GM19025 (cell line): ENCODE data around the gene CTAGE15.
"Not testable (repeated sequence)": the region's sequence is repeated elsewhere in the genome, so short reads cannot be mapped to it uniquely, and the experiment has no call there.

ENCODE experiments used
- ATAC-seq: cut with Tn5 transposase; IDR thresholded peaks from one replicate; pipeline ENCODE4 v1.9.1; 2021; ENCODE audit warnings: mild to moderate bottlenecking, low read depth, moderate library complexity; ENCODE audit not compliant: unreplicated experiment

The CTAGE15 gene, protein sequence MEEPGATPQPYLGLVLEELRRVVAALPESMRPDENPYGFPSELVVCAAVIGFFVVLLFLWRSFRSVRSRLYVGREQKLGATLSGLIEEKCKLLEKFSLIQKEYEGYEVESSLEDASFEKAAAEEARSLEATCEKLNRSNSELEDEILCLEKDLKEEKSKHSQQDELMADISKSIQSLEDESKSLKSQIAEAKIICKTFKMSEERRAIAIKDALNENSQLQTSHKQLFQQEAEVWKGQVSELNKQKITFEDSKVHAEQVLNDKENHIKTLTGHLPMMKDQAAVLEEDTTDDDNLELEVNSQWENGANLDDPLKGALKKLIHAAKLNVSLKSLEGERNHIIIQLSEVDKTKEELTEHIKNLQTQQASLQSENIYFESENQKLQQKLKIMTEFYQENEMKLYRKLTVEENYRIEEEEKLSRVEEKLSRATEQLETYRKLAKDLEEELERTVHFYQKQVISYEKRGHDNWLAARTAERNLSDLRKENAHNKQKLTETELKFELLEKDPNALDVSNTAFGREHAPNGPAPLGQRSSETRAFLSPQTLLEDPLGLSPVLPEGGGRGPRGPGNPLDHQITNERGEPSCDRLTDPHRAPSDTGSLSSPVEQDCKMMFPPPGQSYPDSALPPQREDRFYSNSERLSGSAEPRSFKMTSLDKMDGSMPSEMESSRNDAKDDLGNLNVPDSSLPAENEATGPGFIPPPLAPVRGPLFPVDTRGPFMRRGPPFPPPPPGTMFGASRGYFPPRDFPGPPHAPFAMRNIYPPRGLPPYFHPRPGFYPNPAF

DNA sequence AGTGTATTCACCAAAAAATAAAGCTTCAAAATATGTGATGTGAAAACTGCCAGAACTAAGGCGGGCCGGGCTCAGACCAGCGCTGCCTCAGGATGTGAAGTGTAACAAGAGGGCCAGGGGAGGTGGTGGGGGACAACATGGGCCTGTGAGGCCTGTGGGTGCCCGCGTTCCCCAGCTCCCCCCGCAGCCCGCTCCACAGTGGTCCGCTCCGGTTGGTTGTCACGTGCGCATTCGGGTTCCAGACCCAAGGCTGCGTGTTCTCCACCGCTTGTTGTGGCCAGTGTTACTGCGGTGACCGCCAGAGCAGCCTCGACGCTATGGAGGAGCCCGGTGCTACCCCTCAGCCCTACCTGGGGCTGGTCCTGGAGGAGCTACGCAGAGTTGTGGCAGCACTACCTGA is at the start of gene CTAGE15:
Gene CTAGE15, plus strand, starts transcription at position 301 of the 400 bp plus-strand sequence. Its CDS starts 17 bp downstream, at position 318.
- ATAC-seq = not testable (repeated sequence)

DNA sequence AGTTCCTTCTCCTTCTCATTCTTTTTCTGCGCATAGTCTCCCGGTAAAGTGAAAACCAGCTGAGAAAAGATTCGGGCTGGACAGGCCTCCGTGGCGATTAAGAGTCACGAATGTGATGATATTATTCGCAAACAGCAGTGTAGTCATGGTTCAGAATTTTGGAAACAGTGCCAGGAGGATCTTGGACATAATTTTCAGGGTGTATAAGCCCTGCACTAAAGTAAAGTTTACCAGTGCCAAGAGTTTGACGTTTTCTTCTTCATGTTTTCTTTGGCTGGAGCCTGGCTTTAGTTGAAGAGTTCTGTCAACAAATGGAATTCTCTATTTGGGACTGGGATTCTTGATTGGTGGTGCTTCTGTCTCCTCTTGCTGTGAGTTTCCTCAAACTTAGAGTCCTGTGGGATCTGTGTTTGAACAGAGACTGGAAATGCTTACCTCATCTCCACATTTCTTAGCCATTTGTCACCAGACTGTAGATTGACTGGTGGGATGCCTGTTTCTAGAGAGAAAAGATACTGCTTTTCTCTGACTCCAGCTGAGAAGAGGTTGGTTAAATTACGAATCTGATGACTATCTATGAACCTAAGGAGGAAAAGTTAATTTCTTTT is 49.2 kb upstream of the CTAGE15 start:
- ATAC-seq = not testable (repeated sequence)

DNA sequence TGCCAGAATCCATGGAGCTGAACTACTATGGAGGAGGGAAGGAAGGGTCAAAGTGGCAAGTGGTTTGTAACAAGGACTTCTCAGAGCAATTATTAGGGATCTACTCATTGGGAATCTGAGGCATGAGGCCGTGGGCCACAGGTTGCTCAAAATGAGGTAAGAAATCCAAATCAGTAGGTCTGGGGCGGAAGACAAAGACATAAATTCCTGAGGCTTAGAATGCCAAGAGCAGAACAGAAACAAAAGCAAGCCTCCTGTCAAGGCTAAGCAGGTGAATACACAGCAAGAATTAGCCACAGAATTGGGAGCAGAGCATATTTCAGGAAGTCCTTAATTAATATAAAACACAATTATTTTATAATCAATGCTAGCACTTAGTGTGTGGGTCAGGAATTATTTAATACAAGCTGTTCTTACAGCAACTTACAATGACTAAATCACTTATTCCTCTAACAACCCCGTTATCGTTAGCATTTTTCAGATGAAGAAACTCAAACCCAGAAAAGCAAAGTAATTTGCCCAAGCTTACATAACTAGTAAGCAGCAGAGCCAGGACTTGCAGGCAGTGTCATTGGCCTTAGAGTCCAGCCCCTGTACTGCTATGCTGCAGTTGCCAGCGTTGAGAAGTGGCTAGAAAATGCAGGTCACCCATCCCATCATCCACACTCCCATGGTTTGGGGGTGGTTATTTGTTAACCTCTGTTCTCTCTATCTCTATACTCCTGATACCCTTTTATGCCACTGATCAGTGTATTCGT is 40.3 kb upstream of the CTAGE15 start:
- not testable (repeated sequence) for ATAC-seq

DNA sequence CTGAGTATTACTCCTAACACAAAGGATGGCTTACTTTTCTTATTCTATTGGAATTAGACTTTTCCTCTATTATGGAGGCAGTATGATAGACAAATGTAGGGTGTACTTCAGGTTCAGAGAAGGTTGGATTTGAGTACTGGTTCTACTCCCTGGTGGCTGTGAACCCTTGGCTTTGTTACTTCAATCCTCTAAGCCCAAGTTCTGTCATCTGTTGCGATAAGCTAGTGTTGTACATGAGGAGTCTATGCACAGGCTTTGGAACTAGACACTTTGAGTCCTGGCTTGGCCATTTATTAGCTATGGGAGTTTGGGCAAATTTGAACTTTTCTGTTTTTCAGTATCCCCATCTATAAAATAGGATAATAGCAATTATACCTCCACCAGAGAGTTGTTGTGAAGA is 39.7 kb upstream of the CTAGE15 start:
- ATAC-seq = not testable (repeated sequence)

DNA sequence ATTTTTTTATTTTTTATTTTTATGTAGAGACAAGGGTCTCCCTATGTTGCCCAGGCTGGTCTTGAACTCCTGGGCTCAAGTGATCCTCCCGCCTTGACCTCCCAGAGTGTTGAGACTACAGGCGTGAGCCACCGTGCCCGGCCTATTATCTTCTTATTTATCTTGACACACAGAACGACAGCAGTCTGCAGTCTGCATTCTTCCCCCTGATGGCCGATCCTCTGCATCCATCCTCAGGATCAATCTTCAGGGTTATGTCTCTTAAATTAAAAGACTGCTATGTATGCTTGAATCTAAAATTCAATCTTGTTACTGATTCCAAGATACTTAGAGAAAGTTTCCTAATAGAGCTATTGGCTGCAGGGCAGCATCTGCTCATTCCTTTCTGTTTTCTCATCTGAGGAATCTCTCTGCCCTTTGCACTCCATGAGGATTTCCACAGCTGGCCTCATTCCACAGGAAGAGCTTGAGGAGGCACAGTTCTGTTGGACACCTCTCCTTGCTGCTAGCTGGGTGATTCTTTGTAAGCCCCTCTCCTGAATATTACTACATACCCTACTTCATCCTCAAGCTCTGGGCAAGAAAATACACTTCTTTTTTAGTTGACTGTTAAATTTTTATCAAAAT is 38.3 kb upstream of the CTAGE15 start:
- not testable (repeated sequence) for ATAC-seq

DNA sequence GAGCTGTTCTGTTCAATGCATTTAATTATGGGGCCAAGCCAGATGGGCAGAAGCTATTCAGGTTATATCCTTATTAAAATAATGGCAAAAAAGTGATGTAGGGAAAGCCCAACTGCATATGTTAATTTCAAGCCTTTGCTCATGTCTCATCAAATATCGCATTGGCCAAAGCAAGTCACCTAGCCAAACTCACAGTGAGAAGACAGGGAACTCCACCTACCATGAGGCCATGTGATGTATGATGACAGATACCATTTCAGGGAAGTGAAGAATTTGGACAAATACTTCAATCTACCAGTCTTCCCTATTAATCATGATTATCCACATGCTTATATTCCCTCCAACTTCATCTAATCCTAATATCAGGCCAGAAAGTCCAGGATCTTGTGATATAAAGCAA is 35.2 kb upstream of the CTAGE15 start:
- not testable (repeated sequence) for ATAC-seq

DNA sequence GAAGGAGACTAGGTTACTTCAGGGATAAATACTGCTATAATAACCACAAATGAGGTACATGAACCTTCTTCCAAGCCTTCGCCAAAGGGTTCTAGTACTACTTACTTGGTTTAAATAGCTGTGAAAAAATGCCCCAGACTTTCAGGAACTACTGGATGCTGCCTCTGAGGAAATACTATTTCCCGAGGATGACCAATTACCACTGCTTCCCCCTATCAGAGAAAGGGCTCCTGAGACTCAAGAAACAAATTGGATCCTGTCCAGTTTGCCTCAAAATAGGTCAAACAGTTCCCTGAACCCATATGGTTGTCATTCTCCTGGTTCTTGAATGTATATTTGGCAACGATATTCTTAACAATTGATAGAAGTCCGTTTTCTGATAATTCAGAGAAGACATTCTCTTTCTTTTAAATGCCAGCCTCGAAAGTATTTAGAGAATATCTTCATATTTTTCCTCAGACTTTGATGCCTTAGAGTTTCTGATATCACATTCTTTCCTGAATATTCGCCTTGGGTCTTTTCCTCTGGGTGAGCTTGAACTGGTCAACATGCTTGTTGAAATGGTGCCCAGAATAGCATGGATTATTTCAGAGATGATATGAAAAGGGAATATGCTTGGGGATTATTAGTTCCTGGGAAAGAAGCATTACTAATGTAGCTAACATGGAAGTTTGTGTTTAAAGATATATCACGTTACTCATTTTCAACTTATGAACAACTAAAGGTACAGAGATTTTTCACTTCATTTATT is 28.1 kb upstream of the CTAGE15 start:
- not testable (repeated sequence) for ATAC-seq

DNA sequence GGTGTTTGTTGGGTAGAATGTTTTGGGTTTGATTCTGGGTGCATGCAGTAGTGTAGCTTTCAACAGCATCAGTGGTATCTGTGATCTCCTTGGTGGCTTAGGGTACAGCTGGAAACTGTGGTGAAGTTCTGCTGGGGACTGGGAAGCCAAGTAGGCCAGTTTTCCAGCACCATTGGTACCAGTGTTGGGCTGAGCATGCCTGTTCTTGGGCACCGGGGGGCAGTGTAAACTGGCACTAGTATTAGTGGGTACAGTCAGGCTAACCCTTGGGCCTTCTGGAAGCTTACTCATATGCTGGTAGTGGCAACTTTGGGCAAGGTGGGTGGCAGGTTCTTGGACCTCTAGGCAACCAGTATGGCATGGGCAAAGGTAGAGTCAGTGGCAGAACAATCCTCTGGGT is 15.6 kb upstream of the CTAGE15 start:
- not testable (repeated sequence) for ATAC-seq

DNA sequence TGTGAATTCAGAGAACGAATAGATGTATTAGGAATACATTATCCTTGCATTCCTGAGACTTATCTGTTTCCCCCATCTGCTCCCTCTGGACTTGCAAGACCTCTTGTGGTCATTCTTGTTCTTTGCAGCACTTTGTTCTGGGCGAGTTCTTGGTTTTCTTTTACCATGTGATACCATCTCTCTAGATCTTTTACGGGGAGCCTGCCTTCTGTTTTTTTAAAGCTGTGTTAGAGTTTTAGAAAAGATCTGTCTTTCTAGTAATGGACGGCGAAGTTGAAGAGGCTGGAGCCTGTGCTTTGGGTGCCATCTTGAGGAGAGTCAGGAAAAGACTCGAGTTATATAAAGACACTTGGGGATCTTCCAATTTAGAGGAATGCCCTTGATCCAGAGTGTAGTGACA is 8.3 kb upstream of the CTAGE15 start:
- not testable (repeated sequence) for ATAC-seq

DNA sequence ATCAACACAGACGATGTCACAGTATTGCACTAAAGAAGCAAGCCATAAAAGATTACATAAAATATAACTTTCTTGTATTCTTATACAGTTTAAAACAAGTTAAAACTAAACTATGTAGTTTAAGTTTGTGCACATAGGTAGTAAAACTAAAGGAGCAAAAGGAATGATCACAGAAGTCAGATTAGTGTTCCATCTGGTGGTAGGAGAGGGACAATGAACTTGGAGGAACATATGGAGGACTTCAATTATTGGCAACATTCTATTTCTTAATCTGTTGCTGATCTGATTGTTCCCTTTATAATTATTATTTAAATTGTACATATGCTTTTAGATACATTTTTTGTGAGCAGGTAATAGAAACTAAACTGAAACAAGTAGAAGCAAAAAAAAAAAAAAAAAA is 5.6 kb upstream of the CTAGE15 start:
- not testable (repeated sequence) for ATAC-seq

DNA sequence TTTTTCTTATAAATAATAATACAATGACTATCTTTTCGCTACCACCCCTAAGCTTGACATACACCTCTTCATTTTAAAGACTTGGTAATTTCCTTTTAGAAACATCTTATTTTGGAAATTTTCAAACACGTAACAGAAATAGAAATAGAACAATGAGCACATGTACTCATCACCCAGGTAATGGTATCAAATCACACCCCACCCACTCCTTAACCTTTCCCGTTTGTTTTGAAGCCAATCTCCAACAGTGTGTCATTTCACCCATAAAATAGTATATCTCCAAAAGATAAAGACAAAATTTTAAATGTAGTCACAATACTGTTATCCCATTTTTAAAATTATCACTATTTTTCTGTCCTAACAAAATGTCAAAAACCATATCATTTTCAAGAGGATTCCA is 16.6 kb downstream of the CTAGE15 start:
- not testable (repeated sequence) for ATAC-seq

DNA sequence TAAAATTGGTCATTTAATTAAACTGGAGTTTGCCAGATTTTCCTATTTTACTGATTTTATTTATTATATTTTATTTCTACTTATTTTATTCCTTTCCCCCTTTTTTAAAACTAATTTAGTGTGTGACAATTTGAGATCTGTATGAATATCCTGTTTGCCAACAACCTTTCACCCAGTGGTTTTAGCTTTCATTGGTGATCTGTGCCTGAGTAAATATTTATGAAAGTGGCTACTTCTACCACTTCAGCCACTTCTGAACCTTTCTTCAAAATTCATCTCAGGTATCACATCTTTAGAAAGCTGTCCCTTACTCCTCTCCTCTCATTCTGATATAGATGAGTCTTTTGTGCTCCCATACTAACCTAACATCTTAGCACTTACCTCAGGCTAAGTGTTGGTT is 18.3 kb downstream of the CTAGE15 start:
- ATAC-seq = not testable (repeated sequence)

DNA sequence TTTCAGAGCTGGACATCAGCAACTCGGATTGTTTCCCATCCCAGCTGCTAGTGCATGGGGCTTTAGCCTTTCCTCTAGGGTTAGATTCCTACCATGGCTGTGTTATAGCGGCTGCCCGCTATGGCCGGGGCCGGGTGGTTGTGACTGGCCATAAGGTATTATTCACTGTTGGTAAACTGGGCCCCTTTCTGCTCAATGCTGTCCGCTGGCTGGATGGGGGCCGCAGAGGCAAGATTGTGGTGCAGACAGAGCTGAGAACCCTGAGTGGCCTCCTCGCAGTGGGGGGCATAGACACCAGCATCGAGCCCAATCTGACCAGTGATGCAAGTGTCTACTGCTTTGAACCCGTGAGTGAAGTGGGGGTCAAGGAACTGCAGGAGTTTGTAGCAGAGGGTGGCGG is 26.5 kb downstream of the CTAGE15 start:
- not testable (repeated sequence) for ATAC-seq

DNA sequence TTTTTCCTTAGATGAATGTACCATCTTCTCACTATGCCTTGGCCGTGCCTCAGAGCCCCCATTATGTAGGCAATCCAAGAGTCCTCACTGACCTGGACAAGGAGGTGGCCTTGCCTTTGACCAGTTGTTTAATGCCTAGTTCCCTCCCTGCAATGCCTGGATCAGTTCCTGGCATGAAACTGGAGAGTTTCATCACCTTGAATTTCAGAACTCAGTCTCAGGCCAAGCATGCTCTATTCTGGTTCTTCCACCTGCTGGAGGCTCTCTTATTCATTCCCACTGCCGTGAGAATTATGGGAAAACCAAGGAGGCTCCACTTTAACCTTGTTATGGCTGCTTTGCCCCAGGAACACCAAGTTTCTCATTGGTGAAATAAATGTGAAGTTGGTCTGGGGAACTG is 31.9 kb downstream of the CTAGE15 start:
- not testable (repeated sequence) for ATAC-seq

DNA sequence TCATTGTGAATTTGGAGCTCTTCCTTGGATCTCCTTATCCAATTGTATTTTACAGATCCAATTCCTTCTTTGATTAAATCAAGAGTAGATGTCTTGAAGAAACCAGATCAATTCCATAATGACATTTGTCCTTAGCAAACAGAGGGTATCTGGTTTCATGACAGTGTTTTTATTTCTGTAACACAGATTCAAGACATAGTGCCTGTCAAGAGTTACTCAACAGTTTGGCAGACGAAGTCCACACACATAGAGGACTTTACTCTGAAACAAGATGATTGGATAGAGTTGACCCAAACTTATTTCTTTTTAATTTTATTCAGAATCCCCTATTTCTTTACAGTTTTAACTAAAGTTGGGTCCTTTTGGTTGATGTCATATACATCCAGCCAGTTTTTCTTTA is 34.5 kb downstream of the CTAGE15 start:
- not testable (repeated sequence) for ATAC-seq

DNA sequence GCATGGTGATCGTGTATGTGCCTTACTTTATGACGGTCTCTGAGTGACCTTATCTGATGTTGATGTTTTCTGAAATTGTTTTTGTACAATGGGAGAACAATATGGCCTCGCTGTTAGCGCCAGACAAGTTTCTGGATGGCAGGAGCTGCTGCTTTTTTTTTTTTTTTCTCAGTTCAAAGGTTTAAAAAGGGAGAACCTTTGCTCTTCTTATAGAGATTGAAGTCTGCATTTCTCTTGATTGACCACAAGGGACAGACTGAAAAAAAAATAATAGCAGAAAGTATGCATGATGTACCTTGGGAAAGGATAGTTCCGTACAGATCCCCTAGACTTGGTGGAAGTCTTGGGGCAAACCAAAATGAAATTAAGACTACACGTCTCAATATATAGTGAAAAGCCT is 43.9 kb downstream of the CTAGE15 start:
- not testable (repeated sequence) for ATAC-seq

DNA sequence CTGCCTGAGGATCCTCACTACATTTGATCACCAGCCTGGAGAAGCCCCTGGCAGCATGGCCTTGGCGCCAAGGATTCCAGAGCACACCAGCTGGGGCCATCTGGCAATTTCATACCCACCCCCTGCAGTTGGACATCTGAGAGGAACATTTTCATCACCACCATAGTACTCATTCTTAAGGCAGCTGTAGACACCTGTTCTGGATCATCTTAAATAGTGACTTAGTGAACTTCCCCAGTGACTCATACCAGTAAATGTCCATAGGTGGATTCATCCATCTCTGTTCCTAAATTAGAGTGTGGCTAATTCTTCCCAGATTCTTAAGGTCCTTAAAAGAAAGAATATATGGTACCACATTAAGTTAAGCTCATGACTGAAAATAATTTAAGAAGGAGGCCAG is 45.6 kb downstream of the CTAGE15 start:
- not testable (repeated sequence) for ATAC-seq

DNA sequence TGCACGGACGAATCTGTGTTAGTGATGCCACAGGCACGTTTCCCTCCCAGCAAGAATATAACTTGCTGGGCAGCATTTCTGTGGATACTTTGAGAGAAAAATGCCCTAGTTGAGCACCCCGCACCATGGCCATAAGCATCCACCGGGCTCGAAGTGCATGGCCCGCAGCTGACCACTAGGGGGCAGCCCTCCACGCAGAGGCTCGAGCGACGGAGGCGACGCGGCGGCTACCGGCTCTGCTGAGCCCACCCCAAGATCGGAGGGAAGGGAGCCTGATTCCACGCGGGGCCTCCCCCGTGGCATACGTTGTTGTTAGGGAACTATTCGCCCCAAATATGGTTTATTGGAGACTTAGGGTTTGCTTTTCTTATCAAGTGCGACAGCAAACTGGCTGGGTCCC is 48.5 kb downstream of the CTAGE15 start:
- ATAC-seq = peak; percentile 8

DNA sequence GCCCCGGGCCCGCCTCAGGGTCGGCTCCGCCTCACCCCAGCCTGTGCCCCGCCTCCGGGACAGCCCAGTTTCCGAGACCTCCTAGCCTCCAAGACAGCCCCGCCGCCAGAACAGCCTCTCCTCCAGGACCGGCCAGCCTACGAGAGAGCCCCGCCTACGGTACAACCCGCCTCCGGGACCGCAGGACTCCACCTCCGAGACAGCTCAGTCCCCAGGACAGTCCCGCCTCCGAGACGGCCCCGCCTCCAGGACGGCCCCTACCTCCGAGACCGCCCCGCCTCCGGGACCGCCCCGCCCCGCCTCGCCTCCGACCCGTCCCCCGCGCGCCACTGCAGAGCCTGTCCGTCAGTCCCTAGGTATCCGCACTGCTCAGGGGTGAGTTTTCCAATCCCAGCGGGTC is 49.0 kb downstream of the CTAGE15 start, which contains the start of gene TCAF2:
Gene TCAF2, plus strand, starts transcription at position 329 of the 400 bp plus-strand sequence.
- ATAC-seq = peak; percentile 82
